GM23338 (cell line): ENCODE measurements around the gene PTPRS.

Experiments
- CREB1 ChIP-seq: fragments of 250-450 bp; sonication (Bioruptor Pico); IDR thresholded peaks from 2 replicates; pipeline ENCODE4 v1.5.0; 2020; ENCODE audit warnings: low read depth, mild to moderate bottlenecking, moderate library complexity
- EZH2 ChIP-seq: fragments of 200-600 bp; sonication (generic); IDR thresholded peaks from one replicate; pipeline ENCODE4 v1.8.0; 2017; ENCODE audit warnings: antibody characterized with exemption, mild to moderate bottlenecking, low read depth; ENCODE audit not compliant: unreplicated experiment
- EZH2phosphoT487 ChIP-seq: fragments of 200-600 bp; sonication (generic); IDR thresholded peaks from one replicate; pipeline ENCODE4 v1.8.1; 2018; ENCODE audit warnings: antibody characterized with exemption; ENCODE audit not compliant: unreplicated experiment
- JUNB ChIP-seq: IDR thresholded peaks from one replicate; pipeline ENCODE4 v1.6.1; 2016; ENCODE audit warnings: antibody characterized with exemption; ENCODE audit not compliant: unreplicated experiment
- POLR2AphosphoS5 ChIP-seq: IDR thresholded peaks from 2 replicates; pipeline ENCODE4 v1.6.1; 2016; ENCODE audit warnings: antibody characterized with exemption, low read depth
- STAT1 ChIP-seq: IDR thresholded peaks from one replicate; pipeline ENCODE4 v1.6.1; 2016; ENCODE audit warnings: antibody characterized with exemption; ENCODE audit not compliant: unreplicated experiment
- TF ChIP-seq, protein P1 (sequence below), 2 experiments: fragments of 200-600 bp in 1 of 2; sonication (generic) in 1 of 2; conservative IDR thresholded peaks; 2 replicates each; pipeline versions ENCODE4 v1.5.1 to v1.6.1; 2016 to 2017; ENCODE audit warnings: antibody characterized with exemption in 2 of 2, low read depth in 2 of 2, mild to moderate bottlenecking in 2 of 2, moderate library complexity in 1 of 2
- TF ChIP-seq, protein P2 (sequence below): IDR thresholded peaks from one replicate; pipeline ENCODE4 v1.6.1; 2018; ENCODE audit warnings: antibody characterized with exemption; ENCODE audit not compliant: unreplicated experiment

DNA sequence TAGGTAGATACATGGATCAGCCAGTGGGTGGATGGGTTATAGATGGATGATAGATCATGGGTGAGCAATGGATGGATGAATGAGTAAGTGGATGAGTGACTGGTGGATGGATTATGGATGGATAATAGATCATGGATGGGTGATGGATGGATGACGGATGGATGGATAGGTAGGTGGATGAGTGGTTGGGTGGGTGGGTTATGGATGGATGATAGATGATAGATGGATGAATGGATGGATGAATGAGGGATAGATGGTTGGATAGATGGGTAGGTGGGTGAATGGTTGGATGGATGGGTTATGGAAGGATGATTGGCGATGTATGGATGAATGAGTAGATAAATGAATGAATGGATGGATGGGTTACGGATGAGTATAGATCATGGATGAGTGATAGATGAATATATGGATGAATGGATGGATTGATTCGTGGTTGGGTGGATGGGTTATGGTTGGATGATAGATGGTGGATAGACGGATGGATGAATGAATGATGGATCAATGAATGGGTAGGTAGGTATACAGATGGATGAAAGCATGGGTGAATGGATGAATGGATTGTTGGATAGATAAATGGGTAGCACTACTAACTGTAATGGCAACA is 27.0 kb upstream of the PTPRS start:
- TF ChIP-seq, protein P1, sequence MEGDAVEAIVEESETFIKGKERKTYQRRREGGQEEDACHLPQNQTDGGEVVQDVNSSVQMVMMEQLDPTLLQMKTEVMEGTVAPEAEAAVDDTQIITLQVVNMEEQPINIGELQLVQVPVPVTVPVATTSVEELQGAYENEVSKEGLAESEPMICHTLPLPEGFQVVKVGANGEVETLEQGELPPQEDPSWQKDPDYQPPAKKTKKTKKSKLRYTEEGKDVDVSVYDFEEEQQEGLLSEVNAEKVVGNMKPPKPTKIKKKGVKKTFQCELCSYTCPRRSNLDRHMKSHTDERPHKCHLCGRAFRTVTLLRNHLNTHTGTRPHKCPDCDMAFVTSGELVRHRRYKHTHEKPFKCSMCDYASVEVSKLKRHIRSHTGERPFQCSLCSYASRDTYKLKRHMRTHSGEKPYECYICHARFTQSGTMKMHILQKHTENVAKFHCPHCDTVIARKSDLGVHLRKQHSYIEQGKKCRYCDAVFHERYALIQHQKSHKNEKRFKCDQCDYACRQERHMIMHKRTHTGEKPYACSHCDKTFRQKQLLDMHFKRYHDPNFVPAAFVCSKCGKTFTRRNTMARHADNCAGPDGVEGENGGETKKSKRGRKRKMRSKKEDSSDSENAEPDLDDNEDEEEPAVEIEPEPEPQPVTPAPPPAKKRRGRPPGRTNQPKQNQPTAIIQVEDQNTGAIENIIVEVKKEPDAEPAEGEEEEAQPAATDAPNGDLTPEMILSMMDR (conservative IDR thresholded peaks at IDR 0.05; ENCODE audit: low read depth in 2 of 2): no peak
- TF ChIP-seq CREB1 (CRISPR knock-in tag) (no peak), EZH2phosphoT487 (no peak), JUNB (no peak), EZH2 (no peak), POLR2AphosphoS5 (no peak), STAT1 (no peak)
- TF ChIP-seq, protein P2, sequence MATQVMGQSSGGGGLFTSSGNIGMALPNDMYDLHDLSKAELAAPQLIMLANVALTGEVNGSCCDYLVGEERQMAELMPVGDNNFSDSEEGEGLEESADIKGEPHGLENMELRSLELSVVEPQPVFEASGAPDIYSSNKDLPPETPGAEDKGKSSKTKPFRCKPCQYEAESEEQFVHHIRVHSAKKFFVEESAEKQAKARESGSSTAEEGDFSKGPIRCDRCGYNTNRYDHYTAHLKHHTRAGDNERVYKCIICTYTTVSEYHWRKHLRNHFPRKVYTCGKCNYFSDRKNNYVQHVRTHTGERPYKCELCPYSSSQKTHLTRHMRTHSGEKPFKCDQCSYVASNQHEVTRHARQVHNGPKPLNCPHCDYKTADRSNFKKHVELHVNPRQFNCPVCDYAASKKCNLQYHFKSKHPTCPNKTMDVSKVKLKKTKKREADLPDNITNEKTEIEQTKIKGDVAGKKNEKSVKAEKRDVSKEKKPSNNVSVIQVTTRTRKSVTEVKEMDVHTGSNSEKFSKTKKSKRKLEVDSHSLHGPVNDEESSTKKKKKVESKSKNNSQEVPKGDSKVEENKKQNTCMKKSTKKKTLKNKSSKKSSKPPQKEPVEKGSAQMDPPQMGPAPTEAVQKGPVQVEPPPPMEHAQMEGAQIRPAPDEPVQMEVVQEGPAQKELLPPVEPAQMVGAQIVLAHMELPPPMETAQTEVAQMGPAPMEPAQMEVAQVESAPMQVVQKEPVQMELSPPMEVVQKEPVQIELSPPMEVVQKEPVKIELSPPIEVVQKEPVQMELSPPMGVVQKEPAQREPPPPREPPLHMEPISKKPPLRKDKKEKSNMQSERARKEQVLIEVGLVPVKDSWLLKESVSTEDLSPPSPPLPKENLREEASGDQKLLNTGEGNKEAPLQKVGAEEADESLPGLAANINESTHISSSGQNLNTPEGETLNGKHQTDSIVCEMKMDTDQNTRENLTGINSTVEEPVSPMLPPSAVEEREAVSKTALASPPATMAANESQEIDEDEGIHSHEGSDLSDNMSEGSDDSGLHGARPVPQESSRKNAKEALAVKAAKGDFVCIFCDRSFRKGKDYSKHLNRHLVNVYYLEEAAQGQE: no peak
